ENCODE measurements around the gene MYOF.

- TF ChIP-seq CTCF (IDR thresholded peaks at IDR 0.05) (no peak), POLR2A (IDR thresholded peaks at IDR 0.05) (no peak)
Observed at GRCh38 chr10:93415693-93416092, 66.4 kb downstream of the MYOF start.
